ENCODE measurements around the gene SDC3.

- TF ChIP-seq CTCF (IDR thresholded peaks at IDR 0.05 in 2 of 3, conservative IDR thresholded peaks at IDR 0.05 in 1 of 3; ENCODE audit: control insufficient read depth in 2 of 3, extremely low read depth in 1 of 3, insufficient read depth in 1 of 3, low read depth in 3 of 3, low read length in 3 of 3) (no peak), ZNF274 (IDR thresholded peaks at IDR 0.05; ENCODE audit: insufficient read depth, insufficient read length) (no peak), USF2 (IDR thresholded peaks at IDR 0.05; ENCODE audit: borderline replicate concordance, low read depth, low read length) (no peak), BCL11A (IDR thresholded peaks at IDR 0.05; ENCODE audit: low read depth, low read length) (no peak), IRF3 (IDR thresholded peaks at IDR 0.05) (no peak), ZNF687 (IDR thresholded peaks at IDR 0.05) (no peak), TBL1XR1 (IDR thresholded peaks at IDR 0.05; ENCODE audit: low read depth, low read length) (no peak), MTA3 (IDR thresholded peaks at IDR 0.05; ENCODE audit: borderline replicate concordance, low read length) (no peak), TAF1 (IDR thresholded peaks at IDR 0.05; ENCODE audit: borderline replicate concordance, low read depth, low read length) (no peak)
- TF ChIP-seq, protein P1, sequence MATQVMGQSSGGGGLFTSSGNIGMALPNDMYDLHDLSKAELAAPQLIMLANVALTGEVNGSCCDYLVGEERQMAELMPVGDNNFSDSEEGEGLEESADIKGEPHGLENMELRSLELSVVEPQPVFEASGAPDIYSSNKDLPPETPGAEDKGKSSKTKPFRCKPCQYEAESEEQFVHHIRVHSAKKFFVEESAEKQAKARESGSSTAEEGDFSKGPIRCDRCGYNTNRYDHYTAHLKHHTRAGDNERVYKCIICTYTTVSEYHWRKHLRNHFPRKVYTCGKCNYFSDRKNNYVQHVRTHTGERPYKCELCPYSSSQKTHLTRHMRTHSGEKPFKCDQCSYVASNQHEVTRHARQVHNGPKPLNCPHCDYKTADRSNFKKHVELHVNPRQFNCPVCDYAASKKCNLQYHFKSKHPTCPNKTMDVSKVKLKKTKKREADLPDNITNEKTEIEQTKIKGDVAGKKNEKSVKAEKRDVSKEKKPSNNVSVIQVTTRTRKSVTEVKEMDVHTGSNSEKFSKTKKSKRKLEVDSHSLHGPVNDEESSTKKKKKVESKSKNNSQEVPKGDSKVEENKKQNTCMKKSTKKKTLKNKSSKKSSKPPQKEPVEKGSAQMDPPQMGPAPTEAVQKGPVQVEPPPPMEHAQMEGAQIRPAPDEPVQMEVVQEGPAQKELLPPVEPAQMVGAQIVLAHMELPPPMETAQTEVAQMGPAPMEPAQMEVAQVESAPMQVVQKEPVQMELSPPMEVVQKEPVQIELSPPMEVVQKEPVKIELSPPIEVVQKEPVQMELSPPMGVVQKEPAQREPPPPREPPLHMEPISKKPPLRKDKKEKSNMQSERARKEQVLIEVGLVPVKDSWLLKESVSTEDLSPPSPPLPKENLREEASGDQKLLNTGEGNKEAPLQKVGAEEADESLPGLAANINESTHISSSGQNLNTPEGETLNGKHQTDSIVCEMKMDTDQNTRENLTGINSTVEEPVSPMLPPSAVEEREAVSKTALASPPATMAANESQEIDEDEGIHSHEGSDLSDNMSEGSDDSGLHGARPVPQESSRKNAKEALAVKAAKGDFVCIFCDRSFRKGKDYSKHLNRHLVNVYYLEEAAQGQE (IDR thresholded peaks at IDR 0.05; ENCODE audit: low read depth, low read length) = no peak
- TF ChIP-seq, protein P2, sequence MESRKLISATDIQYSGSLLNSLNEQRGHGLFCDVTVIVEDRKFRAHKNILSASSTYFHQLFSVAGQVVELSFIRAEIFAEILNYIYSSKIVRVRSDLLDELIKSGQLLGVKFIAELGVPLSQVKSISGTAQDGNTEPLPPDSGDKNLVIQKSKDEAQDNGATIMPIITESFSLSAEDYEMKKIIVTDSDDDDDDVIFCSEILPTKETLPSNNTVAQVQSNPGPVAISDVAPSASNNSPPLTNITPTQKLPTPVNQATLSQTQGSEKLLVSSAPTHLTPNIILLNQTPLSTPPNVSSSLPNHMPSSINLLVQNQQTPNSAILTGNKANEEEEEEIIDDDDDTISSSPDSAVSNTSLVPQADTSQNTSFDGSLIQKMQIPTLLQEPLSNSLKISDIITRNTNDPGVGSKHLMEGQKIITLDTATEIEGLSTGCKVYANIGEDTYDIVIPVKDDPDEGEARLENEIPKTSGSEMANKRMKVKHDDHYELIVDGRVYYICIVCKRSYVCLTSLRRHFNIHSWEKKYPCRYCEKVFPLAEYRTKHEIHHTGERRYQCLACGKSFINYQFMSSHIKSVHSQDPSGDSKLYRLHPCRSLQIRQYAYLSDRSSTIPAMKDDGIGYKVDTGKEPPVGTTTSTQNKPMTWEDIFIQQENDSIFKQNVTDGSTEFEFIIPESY (IDR thresholded peaks at IDR 0.05) = no peak
These were observed 12.3 kb upstream of the SDC3 start for GRCh38 chr1:30920827-30921226.
